Fibroblast of peridontal ligament (primary cell): ENCODE measurements around the gene TAC3.
A peak's percentile ranks its signal among the peaks of the same experiment; 100 is the strongest.

ENCODE experiments used
- DNase-seq: peaks from one replicate; pipeline ENCODE4 v3.0.0-alpha.2; 2010; ENCODE audit errors: extremely low read depth

Gene TAC3

DNA sequence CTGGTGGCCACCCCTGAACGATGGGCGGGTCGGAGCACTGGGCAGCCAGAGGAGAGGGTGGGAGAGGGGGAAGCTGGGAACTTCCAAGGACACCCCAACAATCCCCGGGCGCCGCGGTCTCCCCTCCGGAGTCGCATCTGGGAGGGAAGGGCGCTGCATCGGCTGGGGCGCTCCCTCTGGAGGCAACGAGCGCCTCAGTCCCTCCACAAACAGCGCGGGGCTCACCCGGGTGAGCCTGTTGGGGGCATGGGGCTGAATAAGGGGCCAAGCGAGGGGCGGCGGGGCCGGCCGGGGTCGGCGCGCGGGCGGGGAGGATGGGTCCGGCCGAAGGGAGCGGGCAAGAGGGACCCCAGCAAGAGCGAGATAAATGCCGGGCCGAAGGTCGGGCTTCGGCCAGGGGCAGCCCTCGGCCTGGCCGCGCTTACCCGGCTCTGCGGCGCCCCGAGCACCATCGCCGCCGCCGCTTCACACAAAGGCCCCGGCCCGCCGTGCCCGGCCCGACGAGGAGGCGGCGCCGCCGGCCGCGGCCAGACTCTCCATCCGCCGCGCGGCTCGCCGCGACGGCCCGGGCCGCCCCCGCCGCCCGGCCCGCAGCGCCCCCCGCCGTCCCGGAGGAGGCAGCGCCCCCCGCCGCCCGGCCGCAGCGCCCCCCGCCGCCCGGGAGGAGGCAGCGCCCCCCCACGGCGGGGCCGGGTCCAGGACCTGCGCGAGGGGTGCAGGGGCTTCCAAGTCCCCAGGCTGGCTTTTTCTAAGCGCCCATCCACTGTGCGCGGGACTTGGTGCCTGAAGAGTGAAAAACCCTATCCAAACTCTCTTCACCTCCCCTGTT, 10.1 kb downstream of the TAC3 start, which contains the start of gene ZBTB39:
Gene ZBTB39 (minus strand): TSS at position 567 of the 829 bp plus-strand sequence. CDS start 1,629 bp downstream, outside the sequence.
- peak; percentile 18 for DNase-seq

DNA sequence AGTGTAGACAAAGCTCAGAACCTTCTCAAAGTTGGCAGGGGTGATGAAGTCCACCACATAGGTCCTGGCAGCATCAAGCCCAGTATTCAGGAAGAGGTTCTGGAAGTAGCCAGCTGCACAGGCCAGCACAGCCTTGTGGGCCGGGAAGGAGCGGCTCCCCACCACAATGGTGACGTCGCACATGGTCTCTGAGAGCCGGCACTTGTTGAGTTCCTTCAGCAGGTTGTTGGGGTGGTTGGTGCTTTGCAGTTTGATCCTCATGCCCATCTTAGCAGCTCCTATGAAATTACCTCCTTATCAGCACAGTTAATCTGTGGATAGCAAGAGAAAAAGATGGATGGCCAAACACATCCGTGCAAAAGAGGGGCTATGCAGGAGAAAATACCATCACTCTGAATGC, 11.7 kb downstream of the TAC3 start:
- DNase-seq, result no peak

DNA sequence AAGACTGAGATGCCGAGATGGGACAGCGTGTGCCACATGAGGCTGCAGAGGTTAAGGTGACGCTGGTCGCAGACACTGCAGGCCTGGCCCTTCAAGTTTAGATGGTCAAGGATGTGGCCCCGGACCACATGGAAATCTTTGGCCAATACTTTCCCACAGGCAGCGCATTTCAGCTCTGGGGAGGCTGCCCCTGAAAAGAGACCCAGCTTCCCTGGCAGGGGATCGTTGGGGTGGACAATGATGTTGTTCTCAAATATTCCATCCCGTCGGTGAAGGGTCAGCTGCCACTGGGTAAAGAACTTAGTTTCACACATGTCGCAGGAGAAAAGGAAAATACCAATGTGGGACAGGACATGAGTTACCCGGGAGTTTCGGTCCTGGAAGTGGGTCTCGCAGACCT, 12.9 kb downstream of the TAC3 start:
- DNase-seq, result no peak

DNA sequence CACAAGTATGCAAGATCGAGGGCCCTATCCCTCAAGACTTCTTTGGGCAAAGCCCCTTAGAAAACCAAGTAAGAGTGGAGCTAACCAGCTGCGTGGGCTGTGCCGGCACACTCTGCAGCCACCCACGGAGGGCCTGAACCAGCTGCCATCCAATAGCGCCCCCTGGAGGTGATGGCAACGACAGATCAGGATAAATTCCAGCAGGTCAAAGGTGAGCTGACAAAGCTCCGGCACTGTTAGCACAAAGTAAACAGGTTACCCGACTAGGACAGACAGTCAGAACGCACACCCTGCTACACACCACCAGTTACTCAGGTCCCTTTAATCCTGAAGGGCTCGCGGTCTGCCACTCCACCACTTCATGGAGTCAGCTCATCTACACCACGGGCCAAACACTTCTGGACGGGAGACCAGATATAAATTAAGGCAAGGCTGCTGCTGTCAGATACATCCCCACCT, 14.9 kb downstream of the TAC3 start:
- DNase-seq, result peak; percentile 43

DNA sequence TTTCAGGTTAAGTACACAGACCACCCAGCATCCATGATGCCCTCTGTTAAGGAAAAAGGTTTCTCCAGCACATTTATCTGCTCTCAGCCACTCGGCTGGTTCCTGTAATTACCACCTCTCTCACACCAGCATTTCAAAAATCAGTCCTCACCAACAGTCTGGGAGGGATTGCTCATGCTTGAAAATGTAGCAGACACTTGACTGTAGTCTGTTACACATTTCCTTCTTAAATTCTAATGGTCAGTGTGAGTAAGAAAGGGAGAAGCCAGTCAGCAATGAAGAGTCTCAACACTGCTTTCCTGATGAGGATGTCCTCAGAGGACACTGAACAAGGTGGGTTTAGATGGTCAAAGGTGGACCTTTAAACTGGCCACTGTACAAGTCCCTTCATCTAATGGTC, 15.9 kb downstream of the TAC3 start:
- no peak for DNase-seq

DNA sequence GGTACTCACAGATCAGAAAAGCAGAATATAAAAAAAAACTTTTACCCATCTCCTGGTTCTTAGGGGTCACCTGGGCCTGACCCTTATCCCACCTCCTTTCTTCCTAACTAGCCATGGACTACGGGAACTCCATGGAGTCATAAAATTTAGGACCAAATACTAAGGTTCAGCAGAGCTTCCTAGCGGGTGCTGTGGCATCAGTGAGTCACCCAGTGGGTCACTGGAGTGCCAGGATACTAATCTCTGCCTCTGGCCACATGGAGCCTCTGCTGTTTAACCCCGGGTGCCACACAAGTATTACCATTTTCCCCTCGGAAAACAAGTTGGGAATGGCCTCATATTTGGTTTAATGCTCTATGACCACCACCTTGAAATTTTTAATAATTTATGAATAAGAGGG, 16.9 kb downstream of the TAC3 start:
- no peak for DNase-seq

DNA sequence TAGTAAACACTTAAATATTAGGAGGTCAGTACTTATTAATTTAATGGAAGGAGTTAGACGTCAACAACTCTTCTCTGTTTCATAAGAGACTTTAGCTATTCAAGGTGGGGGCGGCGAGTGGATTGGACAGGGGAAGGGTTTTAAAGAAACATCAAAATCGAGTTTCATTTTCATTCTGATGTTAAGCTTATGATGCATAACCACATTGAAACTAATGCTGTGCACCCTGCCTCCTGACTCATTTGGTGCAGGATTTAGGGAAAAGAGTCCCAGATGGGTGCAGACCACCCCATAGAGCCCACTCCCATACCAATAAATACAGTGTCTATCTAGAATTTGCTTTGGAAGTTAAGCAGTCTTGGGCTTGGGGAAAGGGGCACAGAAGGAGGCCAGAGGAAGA, 17.3 kb downstream of the TAC3 start:
- DNase-seq, result no peak

DNA sequence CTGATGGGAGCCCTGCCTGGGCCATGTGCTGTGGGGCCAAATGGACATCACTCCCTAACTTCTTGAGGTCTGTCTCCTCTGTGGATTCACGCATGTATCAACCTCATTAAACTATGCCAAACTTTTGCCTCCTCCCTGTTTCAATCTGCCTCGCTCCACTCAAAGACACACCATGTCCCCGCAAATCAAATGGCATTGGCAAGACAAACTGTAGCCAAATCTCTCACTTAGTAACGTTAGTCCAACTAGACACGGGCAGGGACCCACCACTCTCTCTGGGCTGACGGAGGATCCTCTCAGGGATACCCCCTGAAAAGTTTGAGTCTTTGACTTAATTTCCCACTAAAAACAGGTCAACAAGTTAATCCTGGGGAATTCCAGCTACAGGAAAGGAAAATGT, 18.0 kb downstream of the TAC3 start:
- DNase-seq, result no peak

DNA sequence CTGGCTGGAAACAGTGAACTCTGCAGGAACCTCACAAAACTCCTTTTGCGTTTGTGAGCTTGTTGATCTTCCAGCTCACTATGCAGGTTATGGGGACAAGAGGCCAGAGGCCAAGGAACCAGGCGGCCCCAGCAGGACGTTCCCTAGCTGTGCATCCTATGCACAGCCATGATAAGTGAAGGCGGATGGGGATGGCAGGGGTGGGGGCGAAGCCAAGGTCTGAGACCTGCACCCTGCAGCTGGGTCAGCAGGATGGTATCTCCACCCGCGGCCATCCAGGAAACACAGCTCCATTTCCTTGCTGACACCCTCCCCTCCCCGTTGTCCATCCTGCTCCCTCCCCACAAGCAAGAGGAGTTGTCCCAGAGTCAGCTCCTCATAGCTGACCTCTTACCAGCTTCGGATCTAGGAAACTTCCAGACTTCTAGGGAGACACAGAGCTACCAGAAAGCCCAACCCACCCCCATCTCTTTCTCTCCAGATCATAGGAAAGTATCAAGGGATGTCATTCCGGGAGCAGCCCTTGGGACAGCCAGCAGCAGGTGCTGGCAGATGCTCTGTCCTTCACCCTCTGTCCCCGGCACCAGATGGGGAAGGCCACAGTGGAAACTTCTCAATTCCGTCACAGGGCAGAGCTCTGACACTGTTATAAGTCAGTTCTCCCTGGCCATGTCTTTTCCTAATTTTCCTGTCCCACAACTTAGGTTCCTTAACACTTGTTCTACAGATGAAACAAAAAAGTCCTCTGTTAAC, 19.4 kb downstream of the TAC3 start:
- no peak for DNase-seq

DNA sequence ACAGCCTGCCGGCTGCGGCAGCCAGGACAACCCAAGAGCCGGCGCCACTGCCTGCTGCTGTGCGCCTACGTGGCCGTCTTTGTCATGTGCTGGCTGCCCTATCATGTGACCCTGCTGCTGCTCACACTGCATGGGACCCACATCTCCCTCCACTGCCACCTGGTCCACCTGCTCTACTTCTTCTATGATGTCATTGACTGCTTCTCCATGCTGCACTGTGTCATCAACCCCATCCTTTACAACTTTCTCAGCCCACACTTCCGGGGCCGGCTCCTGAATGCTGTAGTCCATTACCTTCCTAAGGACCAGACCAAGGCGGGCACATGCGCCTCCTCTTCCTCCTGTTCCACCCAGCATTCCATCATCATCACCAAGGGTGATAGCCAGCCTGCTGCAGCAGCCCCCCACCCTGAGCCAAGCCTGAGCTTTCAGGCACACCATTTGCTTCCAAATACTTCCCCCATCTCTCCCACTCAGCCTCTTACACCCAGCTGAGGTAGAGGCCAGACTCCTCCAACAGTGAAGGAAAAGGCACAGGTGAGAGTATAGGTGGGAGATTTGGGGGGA, 20.3 kb downstream of the TAC3 start:
- DNase-seq, result no peak

DNA sequence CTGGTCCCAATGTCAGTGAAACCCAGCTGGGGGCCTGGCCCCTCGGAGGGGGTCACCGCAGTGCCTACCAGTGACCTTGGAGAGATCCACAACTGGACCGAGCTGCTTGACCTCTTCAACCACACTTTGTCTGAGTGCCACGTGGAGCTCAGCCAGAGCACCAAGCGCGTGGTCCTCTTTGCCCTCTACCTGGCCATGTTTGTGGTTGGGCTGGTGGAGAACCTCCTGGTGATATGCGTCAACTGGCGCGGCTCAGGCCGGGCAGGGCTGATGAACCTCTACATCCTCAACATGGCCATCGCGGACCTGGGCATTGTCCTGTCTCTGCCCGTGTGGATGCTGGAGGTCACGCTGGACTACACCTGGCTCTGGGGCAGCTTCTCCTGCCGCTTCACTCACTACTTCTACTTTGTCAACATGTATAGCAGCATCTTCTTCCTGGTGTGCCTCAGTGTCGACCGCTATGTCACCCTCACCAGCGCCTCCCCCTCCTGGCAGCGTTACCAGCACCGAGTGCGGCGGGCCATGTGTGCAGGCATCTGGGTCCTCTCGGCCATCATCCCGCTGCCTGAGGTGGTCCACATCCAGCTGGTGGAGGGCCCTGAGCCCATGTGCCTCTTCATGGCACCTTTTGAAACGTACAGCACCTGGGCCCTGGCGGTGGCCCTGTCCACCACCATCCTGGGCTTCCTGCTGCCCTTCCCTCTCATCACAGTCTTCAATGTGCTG, 21.0 kb downstream of the TAC3 start:
- DNase-seq, result no peak

DNA sequence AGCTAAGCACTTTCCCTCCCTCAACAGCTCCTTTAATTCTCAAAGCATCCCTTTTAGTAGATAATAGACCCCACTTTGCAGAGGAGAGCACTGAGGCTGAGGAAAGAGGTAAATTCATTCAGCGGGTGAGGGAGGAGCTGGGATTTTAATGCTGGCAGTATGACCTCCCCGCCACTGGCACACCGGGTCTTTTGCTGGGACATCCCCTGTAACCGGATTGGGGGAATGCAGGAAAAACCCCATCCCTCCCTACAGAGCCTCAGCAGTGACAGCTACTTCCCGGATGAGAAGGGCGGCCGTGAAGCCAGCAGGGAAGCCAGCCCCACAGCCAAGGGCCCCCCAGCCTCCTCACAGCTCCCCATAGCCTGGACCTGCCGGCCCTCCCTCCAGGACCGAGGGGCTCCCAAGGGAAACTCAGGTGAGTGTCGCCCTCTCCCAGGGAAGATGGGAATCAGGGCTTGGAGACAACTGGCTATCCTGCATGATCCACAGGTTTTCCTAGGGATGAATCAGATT, 22.0 kb downstream of the TAC3 start:
- no peak for DNase-seq

DNA sequence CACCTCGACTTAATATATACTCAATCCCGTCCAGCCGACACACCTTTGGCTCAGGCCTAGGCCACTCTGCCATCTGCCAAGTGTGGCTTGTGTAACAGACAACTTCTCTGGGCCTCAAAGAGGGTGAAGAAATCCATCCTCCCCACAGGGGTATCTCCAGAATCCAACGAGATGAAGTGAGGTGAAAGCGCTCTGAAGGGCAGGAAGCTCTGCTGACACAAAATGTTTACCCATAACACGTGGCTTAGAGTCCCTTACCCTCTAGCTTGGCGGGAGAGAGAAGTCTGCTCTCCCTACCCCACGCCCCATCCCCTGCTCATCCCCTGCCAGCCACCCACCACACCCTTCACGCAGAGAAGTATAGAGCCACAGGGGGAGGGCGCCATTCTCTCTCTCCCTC, 23.0 kb downstream of the TAC3 start:
- DNase-seq, result no peak

DNA sequence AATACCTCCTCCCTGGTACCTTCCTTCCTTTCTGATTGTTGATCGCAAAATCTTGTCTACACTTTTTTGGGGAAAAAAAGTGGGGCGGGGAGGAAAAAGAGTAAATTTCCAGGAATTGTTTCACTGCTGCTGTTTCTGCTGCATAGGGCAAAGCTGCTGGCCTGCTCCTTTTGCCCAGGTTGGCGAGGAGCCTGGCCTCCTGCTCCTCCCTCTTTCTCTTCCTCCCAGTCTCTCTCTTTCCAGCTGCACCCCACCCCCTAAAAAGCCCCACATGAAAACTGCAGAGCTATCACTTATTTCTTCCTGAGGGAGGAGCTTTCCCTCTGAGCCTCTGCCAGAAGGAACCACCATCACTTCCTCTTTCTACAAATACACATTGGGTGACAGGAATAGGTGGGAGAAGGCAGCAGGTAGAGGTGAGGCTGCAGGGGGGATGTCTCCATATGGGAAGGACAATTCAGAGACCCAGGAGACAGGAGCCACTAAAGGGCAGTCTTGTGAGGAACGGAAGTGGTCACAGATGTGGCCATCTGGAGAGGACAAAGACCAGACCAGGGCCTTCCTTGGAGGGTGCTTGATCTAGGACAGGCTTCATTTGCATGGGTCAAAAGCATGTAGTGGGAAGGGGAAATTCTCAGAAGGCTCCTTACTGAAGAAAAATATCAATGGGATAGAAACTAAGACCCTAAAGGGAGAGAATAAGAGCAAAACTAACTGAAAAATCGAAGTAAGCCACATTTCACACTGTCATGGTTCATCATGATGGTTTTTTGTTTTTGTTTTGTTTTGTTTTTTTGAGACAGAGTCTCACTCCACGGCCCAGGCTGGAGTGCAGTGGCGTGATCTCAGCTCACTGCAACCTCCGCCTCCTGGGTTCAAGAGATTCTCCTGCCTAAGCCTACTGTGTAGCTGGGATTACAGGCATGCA, 24.7 kb downstream of the TAC3 start:
- no peak for DNase-seq

DNA sequence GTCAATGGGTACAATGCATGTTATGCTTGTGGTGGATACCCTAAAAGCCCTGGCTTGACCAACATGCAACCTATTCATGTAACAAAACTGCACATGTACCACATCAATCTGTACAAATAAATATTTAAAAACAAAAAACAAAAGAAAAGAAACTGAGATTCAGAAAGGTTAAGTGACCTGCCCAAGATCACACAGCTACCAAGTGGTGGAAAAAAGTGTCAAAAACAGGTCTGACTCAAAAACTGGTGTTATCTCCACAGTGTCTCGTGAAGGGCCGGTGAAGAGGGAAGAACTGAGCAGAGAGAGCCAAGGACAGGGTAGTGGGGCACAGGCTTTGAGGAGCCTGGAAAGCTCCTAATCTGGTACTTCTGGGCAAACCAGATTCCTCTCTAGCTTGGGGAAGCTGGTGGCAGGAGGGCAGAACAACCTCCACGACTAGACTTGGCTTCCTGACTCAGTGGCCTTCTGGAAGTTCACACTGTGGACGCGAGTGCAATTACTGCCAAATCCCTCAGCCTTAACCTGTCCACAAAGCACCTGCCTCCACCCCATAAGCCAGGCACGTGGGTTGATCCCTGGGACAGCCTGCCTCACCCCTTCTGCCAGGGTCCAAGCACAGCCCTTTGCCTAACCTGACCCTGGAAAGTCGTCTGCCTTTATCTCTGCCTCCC, 25.5 kb downstream of the TAC3 start:
- no peak for DNase-seq

DNA sequence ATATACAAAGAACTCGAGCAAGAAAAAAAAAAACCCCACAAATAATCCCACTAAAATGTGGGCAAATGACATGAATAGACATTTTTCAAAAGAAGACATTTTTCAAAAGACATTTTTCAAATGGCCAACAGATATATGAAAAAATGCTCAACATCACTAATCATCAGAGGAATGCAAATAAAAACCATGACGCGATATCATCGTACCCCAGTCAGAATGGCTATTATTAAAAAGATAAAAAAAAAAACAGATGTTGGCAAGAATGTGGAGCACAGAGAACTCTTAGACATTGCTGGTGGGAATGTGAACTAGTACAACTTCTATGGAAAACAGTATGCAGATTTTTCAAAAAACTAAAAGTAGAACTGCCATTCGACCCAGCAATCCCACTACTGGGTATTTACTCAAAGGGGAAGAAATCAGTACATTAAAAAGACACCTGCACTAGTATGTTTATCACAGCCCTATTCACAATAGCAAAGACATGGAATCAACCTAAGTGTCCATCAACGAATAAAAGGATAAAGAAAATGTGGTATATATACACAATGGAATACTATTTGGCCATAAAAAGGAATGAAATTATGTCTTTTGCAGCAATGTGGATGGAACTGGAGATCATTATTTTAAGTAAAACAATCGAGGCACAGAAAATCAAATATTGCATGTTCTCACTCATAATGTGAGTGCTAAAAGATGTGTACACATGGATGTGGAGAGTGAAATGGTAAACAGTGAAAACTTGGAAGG, 26.3 kb downstream of the TAC3 start:
- DNase-seq, result no peak

DNA sequence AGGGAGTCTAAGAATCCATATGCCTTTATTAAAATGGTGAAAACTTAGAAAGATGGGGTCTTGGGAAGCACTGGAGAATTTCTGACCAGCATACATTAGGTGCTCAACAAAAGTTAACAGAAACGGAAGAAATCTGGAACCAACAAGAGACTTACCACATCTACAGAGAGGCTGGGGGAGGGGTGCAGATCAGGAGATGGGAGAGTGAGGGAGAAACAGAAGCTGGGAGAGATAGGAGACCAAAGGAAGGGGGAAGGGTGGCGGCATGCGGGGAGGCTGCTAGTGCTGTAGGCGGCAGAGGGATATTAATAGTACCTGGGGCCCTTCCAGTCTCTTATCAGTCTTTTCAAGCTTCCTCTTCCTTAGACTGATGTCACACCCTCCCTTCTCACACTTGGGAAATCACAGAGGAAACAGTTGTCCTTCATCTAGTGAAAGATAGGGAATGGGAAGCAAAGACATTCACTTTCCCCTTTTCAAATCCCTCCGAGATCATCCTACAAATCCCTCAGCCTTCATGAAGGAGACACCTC, 28.1 kb downstream of the TAC3 start:
- no peak for DNase-seq

DNA sequence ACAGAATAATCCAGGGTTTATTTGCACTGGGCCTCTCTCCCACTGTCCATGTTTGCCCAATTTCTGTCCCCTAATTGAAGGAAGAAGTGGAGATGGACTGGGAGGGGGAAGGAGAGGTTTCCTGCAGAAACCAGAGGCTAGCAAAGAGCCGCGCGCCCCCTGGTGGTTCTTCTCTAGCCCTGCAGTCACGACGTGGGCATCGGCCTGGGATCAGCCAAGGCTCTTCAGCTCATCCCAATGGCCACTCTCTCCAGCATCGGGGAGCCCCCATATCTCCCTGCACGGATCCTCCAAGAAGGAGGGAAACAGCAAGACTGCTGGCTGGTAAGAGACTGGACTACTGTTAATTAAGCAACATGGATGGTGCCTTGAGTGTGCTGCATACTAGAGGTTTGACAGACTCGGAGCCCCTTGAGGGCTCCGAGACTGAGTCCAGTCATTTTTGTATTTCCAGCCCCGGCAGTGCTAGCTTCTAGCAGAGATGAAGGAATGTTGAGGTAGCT, 28.7 kb downstream of the TAC3 start:
- DNase-seq, result peak; percentile 72

DNA sequence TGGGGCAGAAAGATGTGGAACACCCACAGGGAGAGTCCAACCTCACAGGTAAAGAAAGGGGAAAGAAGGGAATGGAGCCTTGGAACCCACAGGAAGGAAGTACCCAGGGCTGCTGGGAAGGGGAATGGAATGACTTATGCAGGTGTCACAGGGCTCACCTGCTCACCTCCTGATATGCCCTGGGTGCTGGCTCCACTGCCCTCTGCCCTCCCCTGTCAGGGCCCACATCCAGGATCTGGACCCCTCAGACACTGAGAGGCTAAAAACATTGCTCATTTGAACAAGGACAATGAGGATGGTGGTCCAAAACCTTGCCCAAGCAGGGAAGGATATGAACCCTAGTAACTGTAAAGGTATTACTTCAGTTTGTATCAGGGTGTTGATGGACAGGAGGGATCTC, 29.3 kb downstream of the TAC3 start:
- DNase-seq, result no peak
